OCI-LY1 (cell line): ENCODE data around the gene CPT1B.

Experiments used
- H2AFZ ChIP-seq: fragments of 200-600 bp; sonication (generic), shearing (Covaris generic); 2 replicates; pipeline ENCODE4 v1.6.0; 2014; ENCODE audit warnings: antibody characterized with exemption, mild to moderate bottlenecking, low read length
- H3F3A ChIP-seq: fragments of 200-600 bp; sonication (generic), shearing (Covaris generic); 2 replicates; pipeline ENCODE4 v1.6.0; 2014; ENCODE audit warnings: mild to moderate bottlenecking, antibody characterized with exemption, low read length, moderate library complexity; ENCODE audit not compliant: insufficient read depth
- H3K27ac ChIP-seq: fragments of 200-600 bp; sonication (generic); 2 replicates; pipeline ENCODE4 v1.5.1; 2014; ENCODE audit warnings: low read length, mixed run types, mild to moderate bottlenecking, low read depth; ENCODE audit not compliant: poor library complexity, severe bottlenecking
- H3K27me3 ChIP-seq: fragments of 200-600 bp; sonication (generic); 2 replicates; pipeline ENCODE4 v1.6.0; 2014; ENCODE audit warnings: antibody characterized with exemption, mild to moderate bottlenecking, low read length, moderate library complexity; ENCODE audit not compliant: insufficient read depth
- H3K36me3 ChIP-seq: fragments of 200-600 bp; sonication (generic); 2 replicates; pipeline ENCODE4 v1.6.1; 2014; ENCODE audit warnings: mild to moderate bottlenecking, antibody characterized with exemption, low read length, moderate library complexity, mixed read lengths; ENCODE audit not compliant: insufficient read depth
- H3K4me1 ChIP-seq: fragments of 200-600 bp; sonication (generic); 2 replicates; pipeline ENCODE4 v1.5.1; 2014; ENCODE audit warnings: mild to moderate bottlenecking, low read length, moderate library complexity; ENCODE audit not compliant: insufficient read depth, severe bottlenecking
- H3K4me2 ChIP-seq: fragments of 200-600 bp; sonication (generic), shearing (Covaris generic); 2 replicates; pipeline ENCODE4 v1.6.1; 2014; ENCODE audit warnings: low read length
- H3K4me3 ChIP-seq: fragments of 200-600 bp; sonication (generic); 2 replicates; pipeline ENCODE4 v1.5.1; 2014; ENCODE audit warnings: low read length, low read depth, mild to moderate bottlenecking, mixed read lengths; ENCODE audit not compliant: poor library complexity, severe bottlenecking
- H3K79me2 ChIP-seq: fragments of 200-600 bp; shearing (Covaris generic); 2 replicates; pipeline ENCODE4 v1.6.1; 2016; ENCODE audit warnings: mixed run types, low read length, mixed read lengths; ENCODE audit not compliant: insufficient read depth
- H3K9ac ChIP-seq: fragments of 200-600 bp; sonication (generic), shearing (Covaris generic); 2 replicates; pipeline ENCODE4 v1.6.1; 2014; ENCODE audit warnings: mild to moderate bottlenecking, low read length, mixed read lengths
- H3K9me2 ChIP-seq: fragments of 200-600 bp; sonication (generic), shearing (Covaris generic); 2 replicates; pipeline ENCODE4 v1.6.1; 2014; ENCODE audit warnings: low read depth, mild to moderate bottlenecking, low read length, mixed read lengths
- H3K9me3 ChIP-seq: fragments of 200-600 bp; shearing (Covaris generic); 2 replicates; pipeline ENCODE4 v1.6.1; 2014; ENCODE audit warnings: low read length, mixed read lengths
- H4K20me1 ChIP-seq: fragments of 200-600 bp; sonication (generic), shearing (Covaris generic); 2 replicates; pipeline ENCODE4 v1.6.0; 2016; ENCODE audit warnings: mild to moderate bottlenecking, low read length; ENCODE audit not compliant: insufficient read depth
- CTCF ChIP-seq: fragments of 200-600 bp; sonication (generic), shearing (Covaris generic); IDR thresholded peaks from 2 replicates; pipeline ENCODE4 v1.5.1; 2017; ENCODE audit warnings: mild to moderate bottlenecking, antibody characterized with exemption, low read length, moderate library complexity, mixed read lengths
- EZH2 ChIP-seq: fragments of 200-600 bp; sonication (generic), shearing (Covaris generic); IDR thresholded peaks from 2 replicates; pipeline ENCODE4 v1.8.0; 2017; ENCODE audit warnings: borderline replicate concordance, mixed run types, mild to moderate bottlenecking, antibody characterized with exemption, low read length, moderate library complexity, mixed read lengths

CPT1B gene

GRCh38 chr22:50602338-50602700 lies 24.1 kb upstream of the CPT1B start:
- no peaks in the 10 kb centered on the region for H4K20me1 ChIP-seq
- no peaks in the 10 kb centered on the region for H3K27me3 ChIP-seq
- no peaks in the 10 kb centered on the region for H3F3A ChIP-seq
- H3K4me2 ChIP-seq = no peak overlapping the region
- H3K9me3 ChIP-seq = no peaks in the 10 kb centered on the region
- H2AFZ ChIP-seq = no peak overlapping the region
- TF ChIP-seq CTCF (no peak), EZH2 (no peak)
- H3K4me3 ChIP-seq = no peak overlapping the region
- no peaks in the 10 kb centered on the region for H3K79me2 ChIP-seq
- no peak overlapping the region for H3K27ac ChIP-seq
- no peaks in the 10 kb centered on the region for H3K36me3 ChIP-seq
- no peaks in the 10 kb centered on the region for H3K4me1 ChIP-seq
- no peak overlapping the region for H3K9ac ChIP-seq
- no peaks in the 10 kb centered on the region for H3K9me2 ChIP-seq

- no peak overlapping the region for H3K4me2 ChIP-seq
Observed at GRCh38 chr22:50601669-50602337, 23.6 kb upstream of the CPT1B start.

GRCh38 chr22:50600967-50601668 lies 22.9 kb upstream of the CPT1B start:
- no peaks in the 10 kb centered on the region for H4K20me1 ChIP-seq

More at GRCh38 chr22:50601669-50602337, 23.6 kb upstream of the CPT1B start:
- Histone ChIP-seq H3K9me2 (no peaks in the 10 kb centered on the region), H2AFZ (no peak overlapping the region), H4K20me1 (no peaks in the 10 kb centered on the region), H3K36me3 (no peaks in the 10 kb centered on the region), H3K27ac (no peak overlapping the region), H3K27me3 (no peaks in the 10 kb centered on the region; the same call in 1 of the 2 replicates), H3K4me3 (no peak overlapping the region), H3K4me1 (no peaks in the 10 kb centered on the region), H3K9me3 (no peaks in the 10 kb centered on the region), H3K9ac (no peak overlapping the region), H3F3A (no peaks in the 10 kb centered on the region), H3K79me2 (no peaks in the 10 kb centered on the region)
- TF ChIP-seq CTCF = no peak
- no peak for TF ChIP-seq EZH2

More at GRCh38 chr22:50600967-50601668, 22.9 kb upstream of the CPT1B start:
- H3K27ac ChIP-seq = no peak overlapping the region
- H3K9me2 ChIP-seq = no peaks in the 10 kb centered on the region
- H3K4me1 ChIP-seq = no peaks in the 10 kb centered on the region
- no peak overlapping the region for H3K4me2 ChIP-seq
- H2AFZ ChIP-seq = no peak overlapping the region
- no peaks in the 10 kb centered on the region for H3K79me2 ChIP-seq
- no peaks in the 10 kb centered on the region for H3F3A ChIP-seq
- H3K9me3 ChIP-seq = no peaks in the 10 kb centered on the region
- no peak overlapping the region for H3K9ac ChIP-seq
- no peaks in the 10 kb centered on the region; the same call in 1 of the 2 replicates for H3K27me3 ChIP-seq
- no peaks in the 10 kb centered on the region for H3K36me3 ChIP-seq
- TF ChIP-seq CTCF = no peak
- H3K4me3 ChIP-seq = no peak overlapping the region
